Ovary (tissue), 9 donors: ENCODE results near the gene MEG3. TPM values are rescaled to one million over a fixed set of nuclear protein-coding genes. Genes with fewer than 3 reads are reported as not detected.

Source experiments
- DNase-seq, 5 donors: peaks; one replicate each; pipeline ENCODE4 v3.0.0-alpha.2; 2019 to 2020
- H3K27ac ChIP-seq, 2 donors: fragments of 200-600 bp; one replicate each; pipeline versions ENCODE4 v1.5.1 to v1.8.0; 2019 to 2022
- H3K27me3 ChIP-seq: fragments of 200-600 bp; one replicate; pipeline ENCODE4 v1.8.0; 2022
- H3K36me3 ChIP-seq: fragments of 200-600 bp; sonication (generic); one replicate; pipeline ENCODE4 v1.5.1; 2019
- H3K4me1 ChIP-seq: one replicate; pipeline ENCODE4 v1.8.1; 2013; ENCODE audit warnings: mild to moderate bottlenecking, moderate library complexity; ENCODE audit not compliant: insufficient read depth
- H3K4me3 ChIP-seq: fragments of 200-600 bp; sonication (generic); one replicate; pipeline ENCODE4 v1.5.1; 2017
- H3K9me3 ChIP-seq, 2 donors: fragments of 200-600 bp in 1 of 2; sonication (generic) in 1 of 2; one replicate each; pipeline versions ENCODE4 v1.5.1 to v1.8.1; 2013 to 2019; ENCODE audit warnings: mild to moderate bottlenecking in 1 of 2, moderate library complexity in 1 of 2
- CTCF ChIP-seq, 3 donors: fragments of 450-650 bp in 2 of 3; fragments of 200-600 bp in 1 of 3; IDR thresholded peaks; one replicate each; pipeline versions ENCODE4 v1.5.1 to v1.8.0; 2016 to 2022; ENCODE audit warnings: antibody characterized with exemption in 3 of 3, mild to moderate bottlenecking in 1 of 3
- EP300 ChIP-seq: sonication (generic); formaldehyde crosslinking; IDR thresholded peaks from one replicate; pipeline ENCODE4 v1.6.1; 2017; ENCODE audit warnings: antibody characterized with exemption
- POLR2A ChIP-seq: fragments of 450-650 bp; IDR thresholded peaks from one replicate; pipeline ENCODE4 v1.6.1; 2017; ENCODE audit warnings: antibody characterized with exemption, mild to moderate bottlenecking, moderate library complexity
- WGBS, 3 donors: extraction: QIAGEN DNeasy Blood & Tissue Kit in 1 of 3; methylation state at CpG; one replicate each; pipeline versions ENCODE4 v1.1.5 to v1.1.7; 2013 to 2017; 5-methylcytosine and 5-hydroxymethylcytosine counted together
- intact Hi-C, 4 donors: fragments of 100-400 bp; cut with DNase I; formaldehyde crosslinking; loops; one replicate each; pipeline versions ENCODE4 v1.11.0 to v1.15.1; 2022 to 2023
- polyA plus RNA-seq, 2 donors: library from polyadenylated mRNA; stranded (reverse); fragments of 200-250 nt in 1 of 2; fragments of 350-450 nt in 1 of 2; fragmentation: Illumina TruSeq in 1 of 2; extraction: RNeasy Lipid Tissue Mini Kit (QIAGEN cat#74804) in 1 of 2; gene quantifications; one replicate each; pipeline ENCODE4 v1.2.3, GENCODE V29; 2013 to 2014
- total RNA-seq, 7 donors: library from RNA; depleted of rRNA in 2 of 7; stranded (reverse); fragments of >200 nt in 2 of 7; fragmentation: NEBNext Ultra II Directional in 3 of 7; extraction: Animal tissue kit (Norgen Biotek cat#: 25700) in 3 of 7; gene quantifications; one replicate each; pipeline versions ENCODE4 v1.1.0 to v1.2.4, GENCODE V29; 2016 to 2023
- donor health status: DM: no; HTN: no; CAD: no; lungs with moderate emphysema.
- donor health status: DM: no; HTN: no; CAD: no.
- donor health status: Bipolar disorder and iron deficiency.
- donor health status: DM: yes; HTN: yes; CAD: no.
- donor health status: DM: no; HTN: no; CAD: no.
- donor health status: DM: yes; HTN: yes; CAD: no.

Gene MEG3
- total and polyA plus RNA-seq, 9 donors: 186 to 1,950 (median 396) TPM

GRCh38 chr14:100834794-100835547 is 9.1 kb downstream of the MEG3 start:
- Histone ChIP-seq H3K4me3 (no peak overlapping the region), H3K9me3 (no peaks in the 10 kb centered on the region), H3K27ac (no peak overlapping the region), H3K27me3 (no peaks in the 10 kb centered on the region), H3K36me3 (no peaks in the 10 kb centered on the region), H3K4me1 (no peaks in the 10 kb centered on the region)
- DNase-seq: peak in 3 of 5 donors; percentile 43 to 60 (median 51)
- WGBS, 3 donors: 74 to 78% (median 75%) methylated on average over 29 of the region's 29 CpGs
- TF ChIP-seq CTCF (IDR thresholded peaks at IDR 0.05): no peak
- peak; percentile 11 for TF ChIP-seq POLR2A
- TF ChIP-seq EP300: no peak
- intact Hi-C loops: no loop called here

GRCh38 chr14:100835548-100836310 is 9.8 kb downstream of the MEG3 start:
- intact Hi-C loops: no loop called here

GRCh38 chr14:100836311-100836805 is 10.4 kb downstream of the MEG3 start:
- intact Hi-C loops: no loop called here

More at GRCh38 chr14:100835548-100836310, 9.8 kb downstream of the MEG3 start:
- 89 to 91% (median 90%) methylated on average over 24 of the region's 24 CpGs for WGBS, 3 donors
- no peak overlapping the region for H3K4me3 ChIP-seq
- H3K27me3 ChIP-seq: no peaks in the 10 kb centered on the region
- DNase-seq: peak in 3 of 5 donors; percentile 23 to 56 (median 27)
- no peaks in the 10 kb centered on the region for H3K4me1 ChIP-seq
- no peak overlapping the region for H3K27ac ChIP-seq
- no peak for TF ChIP-seq POLR2A
- TF ChIP-seq CTCF (IDR thresholded peaks at IDR 0.05): no peak
- TF ChIP-seq EP300: no peak
- no peaks in the 10 kb centered on the region for H3K9me3 ChIP-seq
- no peaks in the 10 kb centered on the region for H3K36me3 ChIP-seq

More at GRCh38 chr14:100836311-100836805, 10.4 kb downstream of the MEG3 start:
- H3K4me1 ChIP-seq: no peaks in the 10 kb centered on the region
- DNase-seq: no peak
- TF ChIP-seq EP300: no peak
- TF ChIP-seq CTCF (IDR thresholded peaks at IDR 0.05): no peak
- no peak for TF ChIP-seq POLR2A
- no peaks in the 10 kb centered on the region for H3K27me3 ChIP-seq
- H3K4me3 ChIP-seq: no peak overlapping the region
- no peaks in the 10 kb centered on the region for H3K9me3 ChIP-seq
- 79 to 86% (median 83%) methylated on average over 12 of the region's 12 CpGs for WGBS, 3 donors
- no peak overlapping the region for H3K27ac ChIP-seq
- H3K36me3 ChIP-seq: no peaks in the 10 kb centered on the region
